SK-N-SH (cell line): ENCODE data around the gene BHMT. TPM values are rescaled to one million over a fixed set of nuclear protein-coding genes. Genes with fewer than 3 reads are reported as not detected.

ENCODE experiments used
- CTCF ChIA-PET: fragments of 300-600, 350-600 bp; formaldehyde crosslinking; extraction: SDS; loops from one replicate; lab custom pipeline; 2021; lab: Yijun Ruan, JAX
- POLR2A ChIA-PET: fragments of 350-600 bp; sonication (Branson Sonifier 250); formaldehyde crosslinking; extraction: SDS; loops from one replicate; lab custom pipeline; 2020; ENCODE audit warnings: antibody characterized with exemption, inconsistent platforms; lab: Yijun Ruan, JAX
- DNase-seq: peaks from one replicate; pipeline ENCODE4 v3.0.0; 2012
- H2AFZ ChIP-seq: fragments of 200-600 bp; sonication (generic); 2 replicates; pipeline ENCODE4 v1.8.1; 2016; ENCODE audit warnings: antibody characterized with exemption, mild to moderate bottlenecking, low read depth
- H3F3A ChIP-seq: fragments of 200-600 bp; sonication (generic); replicated peaks from 2 replicates; pipeline ENCODE3; 2016; ENCODE audit warnings: antibody characterized with exemption, mild to moderate bottlenecking; ENCODE audit not compliant: insufficient read depth
- H3K27ac ChIP-seq, 2 experiments: fragments of 200-500 bp in 1 of 2; fragments of 200-600 bp in 1 of 2; sonication (Bioruptor generic) in 1 of 2; sonication (generic), shearing (Covaris generic) in 1 of 2; 2 replicates each; pipeline versions ENCODE4 v1.5.1 to v1.6.1; 2014 to 2016; ENCODE audit warnings: low read depth in 2 of 2, inconsistent platforms in 1 of 2, low read length in 1 of 2, mild to moderate bottlenecking in 1 of 2, mixed read lengths in 1 of 2
- H3K27me3 ChIP-seq: fragments of 200-600 bp; sonication (generic), shearing (Covaris generic); 2 replicates; pipeline ENCODE4 v1.6.1; 2016; ENCODE audit warnings: mixed run types; ENCODE audit not compliant: insufficient read depth
- H3K36me3 ChIP-seq, 2 experiments: fragments of 200-500 bp in 1 of 2; fragments of 200-600 bp in 1 of 2; sonication (Bioruptor generic) in 1 of 2; sonication (generic) in 1 of 2; replicated peaks in 1 of 2; 2 replicates each; pipeline versions ENCODE3 to v1.5.1; 2014 to 2016; ENCODE audit warnings: low read length in 1 of 2, mild to moderate bottlenecking in 1 of 2; ENCODE audit not compliant: insufficient read depth in 2 of 2, control insufficient read depth in 1 of 2
- H3K4me1 ChIP-seq, 2 experiments: fragments of 200-500 bp in 1 of 2; fragments of 200-600 bp in 1 of 2; sonication (Bioruptor generic) in 1 of 2; sonication (generic), shearing (Covaris generic) in 1 of 2; 2 replicates each; pipeline versions ENCODE4 v1.5.1 to v1.6.1; 2014 to 2016; ENCODE audit warnings: low read depth in 1 of 2, low read length in 1 of 2, mixed run types in 1 of 2; ENCODE audit not compliant: insufficient read depth in 2 of 2, control insufficient read depth in 1 of 2
- H3K4me2 ChIP-seq: fragments of 200-600 bp; sonication (generic), shearing (Covaris generic); 2 replicates; pipeline ENCODE4 v1.6.1; 2017; ENCODE audit warnings: mixed run types
- H3K4me3 ChIP-seq, 2 experiments: fragments of 200-500 bp in 1 of 2; fragments of 200-600 bp in 1 of 2; sonication (Bioruptor generic) in 1 of 2; sonication (generic), shearing (Covaris generic) in 1 of 2; 2 replicates each; pipeline versions ENCODE4 v1.5.1 to v1.8.1; 2014 to 2016; ENCODE audit warnings: low read depth in 2 of 2, inconsistent platforms in 1 of 2, low read length in 1 of 2, mild to moderate bottlenecking in 1 of 2, mixed read lengths in 1 of 2, moderate library complexity in 1 of 2
- H3K79me2 ChIP-seq: fragments of 200-600 bp; sonication (generic); 2 replicates; pipeline ENCODE4 v1.8.1; 2017; ENCODE audit warnings: mild to moderate bottlenecking; ENCODE audit not compliant: insufficient read depth
- H3K9ac ChIP-seq: fragments of 200-600 bp; sonication (generic); 2 replicates; pipeline ENCODE4 v1.6.1; 2017; ENCODE audit warnings: mixed run types
- H3K9me2 ChIP-seq: fragments of 200-600 bp; sonication (generic); 2 replicates; pipeline ENCODE4 v1.6.1; 2017; ENCODE audit warnings: mixed run types
- H3K9me3 ChIP-seq: fragments of 200-600 bp; sonication (generic); 2 replicates; pipeline ENCODE4 v1.6.1; 2017; ENCODE audit warnings: mixed run types, mild to moderate bottlenecking, moderate library complexity
- H4K20me1 ChIP-seq: fragments of 200-600 bp; sonication (generic); 2 replicates; pipeline ENCODE4 v1.6.1; 2017; ENCODE audit warnings: mild to moderate bottlenecking, mixed run types; ENCODE audit not compliant: insufficient read depth
- EP300 ChIP-seq, 2 experiments: IDR thresholded peaks; 2 replicates each; pipeline versions ENCODE4 v1.4.0 to v1.6.1; 2012; ENCODE audit warnings: borderline replicate concordance in 1 of 2, low read depth in 1 of 2, low read length in 1 of 2
- FOSL2 ChIP-seq: IDR thresholded peaks from 2 replicates; pipeline ENCODE4 v1.4.0; 2012; ENCODE audit warnings: low read depth, mild to moderate bottlenecking, moderate library complexity, borderline replicate concordance
- FOXJ3 ChIP-seq: sonication (generic); formaldehyde crosslinking; IDR thresholded peaks from 2 replicates; pipeline ENCODE4 v1.5.1; 2020; ENCODE audit warnings: mild to moderate bottlenecking, missing genetic modification reagents
- JUND ChIP-seq: IDR thresholded peaks from 2 replicates; pipeline ENCODE4 v1.4.0; 2012
- MEF2A ChIP-seq: IDR thresholded peaks from 2 replicates; pipeline ENCODE4 v1.4.0; 2012; ENCODE audit warnings: low read depth, borderline replicate concordance
- NRF1 ChIP-seq: IDR thresholded peaks from 2 replicates; pipeline ENCODE4 v1.6.1; 2012; ENCODE audit warnings: low read depth, mild to moderate bottlenecking, low read length
- POLR2AphosphoS5 ChIP-seq: IDR thresholded peaks from 2 replicates; pipeline ENCODE4 v1.6.1; 2012; ENCODE audit warnings: low read depth, low read length
- RAD21 ChIP-seq: IDR thresholded peaks from 2 replicates; pipeline ENCODE4 v1.6.1; 2012; ENCODE audit warnings: mild to moderate bottlenecking, low read length
- RCOR1 ChIP-seq: fragments of 150-350 bp; IDR thresholded peaks from 2 replicates; pipeline ENCODE4 v1.6.1; 2017; ENCODE audit warnings: antibody characterized with exemption, low read length
- RFX5 ChIP-seq: IDR thresholded peaks from 2 replicates; pipeline ENCODE4 v1.6.1; 2012; ENCODE audit warnings: mild to moderate bottlenecking, improper control_type of control experiment, low read length
- RXRA ChIP-seq: IDR thresholded peaks from 2 replicates; pipeline ENCODE4 v1.4.0; 2012; ENCODE audit warnings: low read depth, mild to moderate bottlenecking, borderline replicate concordance
- SMC3 ChIP-seq: IDR thresholded peaks from 2 replicates; pipeline ENCODE4 v1.6.1; 2012; ENCODE audit warnings: low read depth, low read length, improper control_type of control experiment
- WGBS: methylation state at CpG from one replicate; pipeline ENCODE4 v1.1.6; 2017; ENCODE audit warnings: low lambda C conversion rate; 5-methylcytosine and 5-hydroxymethylcytosine counted together
- polyA plus RNA-seq, 3 experiments: library from polyadenylated mRNA; depleted of rRNA; stranded (reverse); fragments of >200 nt; gene quantifications; 2 replicates each; pipeline ENCODE4 v1.2.3, GENCODE V29; 2012
- TF ChIP-seq, protein P1 (sequence below): IDR thresholded peaks from 2 replicates; pipeline ENCODE4; 2012
- TF ChIP-seq, protein P2 (sequence below): IDR thresholded peaks from 2 replicates; pipeline ENCODE4 v1.4.0; 2012; ENCODE audit warnings: low read depth, borderline replicate concordance
- TF ChIP-seq, protein P3 (sequence below): IDR thresholded peaks from 2 replicates; pipeline ENCODE4 v1.4.0; 2012; ENCODE audit warnings: low read depth, borderline replicate concordance

The BHMT gene
- polyA plus RNA-seq, 1 of the 3 experiments (the other 2 are of a cell fraction): not detected

DNA sequence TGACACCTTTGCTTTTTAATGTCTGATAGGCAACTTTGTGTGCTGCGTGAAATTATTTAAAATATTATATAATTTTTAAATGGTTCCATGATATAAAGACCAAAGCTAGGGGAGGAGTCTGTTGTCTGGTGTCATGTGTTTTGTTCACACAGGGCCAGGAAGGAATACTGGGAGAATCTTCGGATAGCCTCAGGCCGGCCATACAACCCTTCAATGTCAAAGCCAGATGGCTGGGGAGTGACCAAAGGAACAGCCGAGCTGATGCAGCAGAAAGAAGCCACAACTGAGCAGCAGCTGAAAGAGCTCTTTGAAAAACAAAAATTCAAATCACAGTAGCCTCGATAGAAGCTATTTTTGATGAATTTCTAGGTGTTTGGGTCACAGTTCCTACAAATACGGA, 19.2 kb downstream of the BHMT start:
- Histone ChIP-seq H3K9me3 (no peaks in the 10 kb centered on the region), H3K36me3 (no peaks in the 10 kb centered on the region), H3K27ac (peak overlapping the region in 1 of 2 experiments; percentile 39; a peak in 1 of 4 replicates), H3K9me2 (no peaks in the 10 kb centered on the region), H4K20me1 (no peaks in the 10 kb centered on the region), H3F3A (peaks cover 8% of the 10 kb centered on the region), H3K4me1 (peaks cover 0 to 12% of the 10 kb centered on the region in 2 experiments; a peak in 2 of 4 replicates), H3K4me3 (no peak overlapping the region), H3K79me2 (no peaks in the 10 kb centered on the region), H3K9ac (no peak overlapping the region), H2AFZ (no peak overlapping the region), H3K4me2 (no peak overlapping the region), H3K27me3 (no peaks in the 10 kb centered on the region)
- POLR2A ChIA-PET: interaction anchor here (1.2 kb wide), 1 partner anchor 105 kb away, joined by 7 read pairs; no protein-coding TSS in a partner anchor
- CTCF ChIA-PET: interaction anchor here (0.8 to 8.8 kb wide), 5 partner anchors 24 to 334 kb away, joined by 3 to 585 read pairs (median 3); no protein-coding TSS in a partner anchor
- DNase-seq: peak; percentile 66
- TF ChIP-seq FOSL2 (no peak), RXRA (no peak), SMC3 (peak; percentile 11; the same call in 1 of the 2 replicates), EP300 (IDR thresholded peaks at IDR 0.05; ENCODE audit: borderline replicate concordance in 1 of 2, low read depth in 1 of 2, low read length in 1 of 2) (peak in 1 of 2 experiments; percentile 43; a peak in 1 of 4 replicates), POLR2AphosphoS5 (no peak), MEF2A (no peak), RAD21 (0 out of 2 replicates have a peak, but pooled peaks have one; percentile 5), NRF1 (no peak), JUND (no peak), RCOR1 (0 out of 2 replicates have a peak, but pooled peaks have one; percentile 25), FOXJ3 (CRISPR knock-in tag) (no peak), RFX5 (no peak)
- TF ChIP-seq, protein P1, sequence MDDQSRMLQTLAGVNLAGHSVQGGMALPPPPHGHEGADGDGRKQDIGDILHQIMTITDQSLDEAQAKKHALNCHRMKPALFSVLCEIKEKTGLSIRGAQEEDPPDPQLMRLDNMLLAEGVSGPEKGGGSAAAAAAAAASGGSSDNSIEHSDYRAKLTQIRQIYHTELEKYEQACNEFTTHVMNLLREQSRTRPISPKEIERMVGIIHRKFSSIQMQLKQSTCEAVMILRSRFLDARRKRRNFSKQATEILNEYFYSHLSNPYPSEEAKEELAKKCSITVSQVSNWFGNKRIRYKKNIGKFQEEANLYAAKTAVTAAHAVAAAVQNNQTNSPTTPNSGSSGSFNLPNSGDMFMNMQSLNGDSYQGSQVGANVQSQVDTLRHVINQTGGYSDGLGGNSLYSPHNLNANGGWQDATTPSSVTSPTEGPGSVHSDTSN: no peak
- TF ChIP-seq, protein P2, sequence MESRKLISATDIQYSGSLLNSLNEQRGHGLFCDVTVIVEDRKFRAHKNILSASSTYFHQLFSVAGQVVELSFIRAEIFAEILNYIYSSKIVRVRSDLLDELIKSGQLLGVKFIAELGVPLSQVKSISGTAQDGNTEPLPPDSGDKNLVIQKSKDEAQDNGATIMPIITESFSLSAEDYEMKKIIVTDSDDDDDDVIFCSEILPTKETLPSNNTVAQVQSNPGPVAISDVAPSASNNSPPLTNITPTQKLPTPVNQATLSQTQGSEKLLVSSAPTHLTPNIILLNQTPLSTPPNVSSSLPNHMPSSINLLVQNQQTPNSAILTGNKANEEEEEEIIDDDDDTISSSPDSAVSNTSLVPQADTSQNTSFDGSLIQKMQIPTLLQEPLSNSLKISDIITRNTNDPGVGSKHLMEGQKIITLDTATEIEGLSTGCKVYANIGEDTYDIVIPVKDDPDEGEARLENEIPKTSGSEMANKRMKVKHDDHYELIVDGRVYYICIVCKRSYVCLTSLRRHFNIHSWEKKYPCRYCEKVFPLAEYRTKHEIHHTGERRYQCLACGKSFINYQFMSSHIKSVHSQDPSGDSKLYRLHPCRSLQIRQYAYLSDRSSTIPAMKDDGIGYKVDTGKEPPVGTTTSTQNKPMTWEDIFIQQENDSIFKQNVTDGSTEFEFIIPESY: no peak
- TF ChIP-seq, protein P3, sequence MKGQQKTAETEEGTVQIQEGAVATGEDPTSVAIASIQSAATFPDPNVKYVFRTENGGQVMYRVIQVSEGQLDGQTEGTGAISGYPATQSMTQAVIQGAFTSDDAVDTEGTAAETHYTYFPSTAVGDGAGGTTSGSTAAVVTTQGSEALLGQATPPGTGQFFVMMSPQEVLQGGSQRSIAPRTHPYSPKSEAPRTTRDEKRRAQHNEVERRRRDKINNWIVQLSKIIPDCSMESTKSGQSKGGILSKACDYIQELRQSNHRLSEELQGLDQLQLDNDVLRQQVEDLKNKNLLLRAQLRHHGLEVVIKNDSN: no peak
- WGBS: 71% methylated on average over 6 of the region's 6 CpGs
